ENCODE data around the gene TPSD1. TPM values are rescaled to one million over a fixed set of nuclear protein-coding genes. Genes with fewer than 3 reads are reported as not detected.

Gene TPSD1
- polyA plus RNA-seq, 1 of the 3 experiments (the other 2 are of a cell fraction) = not detected

DNA sequence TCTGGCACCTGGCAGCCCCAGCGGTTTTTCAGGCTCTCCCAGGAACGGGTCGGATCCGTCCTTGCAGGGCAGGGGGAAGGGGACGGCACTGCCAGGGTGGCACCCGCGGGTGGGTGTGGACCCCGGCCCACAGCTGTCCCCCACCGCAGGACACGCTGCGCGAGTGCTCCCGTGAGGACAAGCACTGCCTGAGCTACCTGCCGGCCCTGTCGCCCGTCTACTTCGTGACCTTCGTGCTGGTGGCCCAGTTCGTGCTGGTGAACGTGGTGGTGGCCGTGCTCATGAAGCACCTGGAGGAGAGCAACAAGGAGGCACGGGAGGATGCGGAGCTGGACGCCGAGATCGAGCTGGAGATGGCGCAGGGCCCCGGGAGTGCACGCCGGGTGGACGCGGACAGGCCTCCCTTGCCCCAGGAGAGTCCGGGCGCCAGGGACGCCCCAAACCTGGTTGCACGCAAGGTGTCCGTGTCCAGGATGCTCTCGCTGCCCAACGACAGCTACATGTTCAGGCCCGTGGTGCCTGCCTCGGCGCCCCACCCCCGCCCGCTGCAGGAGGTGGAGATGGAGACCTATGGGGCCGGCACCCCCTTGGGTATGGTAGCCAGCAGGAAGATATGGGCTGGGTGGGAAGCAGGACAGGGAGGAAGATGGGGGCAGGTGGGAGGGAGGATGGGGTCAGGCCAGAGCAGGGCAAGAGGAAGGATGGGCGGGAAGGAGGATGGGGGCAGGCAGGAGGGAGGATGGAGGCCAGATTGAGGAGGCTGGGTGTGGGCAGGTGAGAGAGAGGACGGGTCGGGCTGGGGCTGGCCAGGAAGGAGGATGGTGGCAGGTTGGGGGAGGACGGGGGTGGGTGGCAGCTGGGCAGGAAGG lies 37.6 kb upstream of the TPSD1 start:
- Histone ChIP-seq H3F3A (replicated peaks; ENCODE audit: insufficient read depth) (no peaks in the 10 kb centered on the region), H3K79me2 (ENCODE audit: insufficient read depth) (no peaks in the 10 kb centered on the region), H3K4me3 (ENCODE audit: low read depth in 2 of 2, low read length in 1 of 2) (no peak overlapping the region), H4K20me1 (ENCODE audit: insufficient read depth) (0 out of 2 replicates have a peak, but pooled peaks cover 8% of the 10 kb centered on the region), H3K4me2 (no peak overlapping the region), H3K9me2 (no peaks in the 10 kb centered on the region), H3K4me1 (ENCODE audit: control insufficient read depth in 1 of 2, insufficient read depth in 2 of 2, low read depth in 1 of 2, low read length in 1 of 2) (no peaks in the 10 kb centered on the region), H3K9me3 (no peaks in the 10 kb centered on the region), H3K9ac (no peak overlapping the region), H3K27me3 (ENCODE audit: insufficient read depth) (peaks cover 98% of the 10 kb centered on the region), H3K27ac (ENCODE audit: low read depth in 2 of 2, low read length in 1 of 2) (no peak overlapping the region), H2AFZ (ENCODE audit: low read depth) (no peak overlapping the region), H3K36me3 (replicated peaks in 1 of 2; ENCODE audit: control insufficient read depth in 1 of 2, insufficient read depth in 2 of 2, low read length in 1 of 2) (no peaks in the 10 kb centered on the region)
- no peak for DNase-seq
- 30% methylated on average over 29 of the region's 49 CpGs for WGBS (ENCODE audit: low lambda C conversion rate)
- ChIA-PET POLR2A (interaction anchor here (1.2 kb wide), 1 partner anchor 430 kb away, joined by 3 read pairs; the partner anchor contains the start of genes CHTF18 and RPUSD1), CTCF (interaction anchor here (0.8 to 1.9 kb wide), 5 partner anchors 9 to 528 kb away, joined by 3 to 5 read pairs (median 4); no protein-coding TSS in a partner anchor)
- TF ChIP-seq CTCF (IDR thresholded peaks at IDR 0.05) = no peak
- TF ChIP-seq GABPA (IDR thresholded peaks at IDR 0.05; ENCODE audit: low read depth) = no peak
- TF ChIP-seq MAX (IDR thresholded peaks at IDR 0.05; ENCODE audit: low read depth) = no peak
- TF ChIP-seq POLR2AphosphoS5 (IDR thresholded peaks at IDR 0.05; ENCODE audit: low read depth, low read length) = no peak
- TF ChIP-seq RAD21 (IDR thresholded peaks at IDR 0.05; ENCODE audit: low read length) = no peak
- TF ChIP-seq, protein P1, sequence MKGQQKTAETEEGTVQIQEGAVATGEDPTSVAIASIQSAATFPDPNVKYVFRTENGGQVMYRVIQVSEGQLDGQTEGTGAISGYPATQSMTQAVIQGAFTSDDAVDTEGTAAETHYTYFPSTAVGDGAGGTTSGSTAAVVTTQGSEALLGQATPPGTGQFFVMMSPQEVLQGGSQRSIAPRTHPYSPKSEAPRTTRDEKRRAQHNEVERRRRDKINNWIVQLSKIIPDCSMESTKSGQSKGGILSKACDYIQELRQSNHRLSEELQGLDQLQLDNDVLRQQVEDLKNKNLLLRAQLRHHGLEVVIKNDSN (IDR thresholded peaks at IDR 0.05; ENCODE audit: borderline replicate concordance, low read depth) = no peak
- no peak for TF ChIP-seq MXI1 (IDR thresholded peaks at IDR 0.05; ENCODE audit: low read depth, low read length)
- no peak for TF ChIP-seq FOXJ3 (CRISPR knock-in tag; IDR thresholded peaks at IDR 0.05)
- no peak for TF ChIP-seq TAF1 (IDR thresholded peaks at IDR 0.05; ENCODE audit: borderline replicate concordance, low read depth, low read length)
- TF ChIP-seq RFX5 (IDR thresholded peaks at IDR 0.05; ENCODE audit: low read length) = no peak
- TF ChIP-seq FOSL2 (IDR thresholded peaks at IDR 0.05; ENCODE audit: borderline replicate concordance, low read depth) = no peak
- TF ChIP-seq FOXM1 (IDR thresholded peaks at IDR 0.05; ENCODE audit: low read depth) = no peak
- TF ChIP-seq ELF1 (IDR thresholded peaks at IDR 0.05) = no peak
- TF ChIP-seq, protein P2, sequence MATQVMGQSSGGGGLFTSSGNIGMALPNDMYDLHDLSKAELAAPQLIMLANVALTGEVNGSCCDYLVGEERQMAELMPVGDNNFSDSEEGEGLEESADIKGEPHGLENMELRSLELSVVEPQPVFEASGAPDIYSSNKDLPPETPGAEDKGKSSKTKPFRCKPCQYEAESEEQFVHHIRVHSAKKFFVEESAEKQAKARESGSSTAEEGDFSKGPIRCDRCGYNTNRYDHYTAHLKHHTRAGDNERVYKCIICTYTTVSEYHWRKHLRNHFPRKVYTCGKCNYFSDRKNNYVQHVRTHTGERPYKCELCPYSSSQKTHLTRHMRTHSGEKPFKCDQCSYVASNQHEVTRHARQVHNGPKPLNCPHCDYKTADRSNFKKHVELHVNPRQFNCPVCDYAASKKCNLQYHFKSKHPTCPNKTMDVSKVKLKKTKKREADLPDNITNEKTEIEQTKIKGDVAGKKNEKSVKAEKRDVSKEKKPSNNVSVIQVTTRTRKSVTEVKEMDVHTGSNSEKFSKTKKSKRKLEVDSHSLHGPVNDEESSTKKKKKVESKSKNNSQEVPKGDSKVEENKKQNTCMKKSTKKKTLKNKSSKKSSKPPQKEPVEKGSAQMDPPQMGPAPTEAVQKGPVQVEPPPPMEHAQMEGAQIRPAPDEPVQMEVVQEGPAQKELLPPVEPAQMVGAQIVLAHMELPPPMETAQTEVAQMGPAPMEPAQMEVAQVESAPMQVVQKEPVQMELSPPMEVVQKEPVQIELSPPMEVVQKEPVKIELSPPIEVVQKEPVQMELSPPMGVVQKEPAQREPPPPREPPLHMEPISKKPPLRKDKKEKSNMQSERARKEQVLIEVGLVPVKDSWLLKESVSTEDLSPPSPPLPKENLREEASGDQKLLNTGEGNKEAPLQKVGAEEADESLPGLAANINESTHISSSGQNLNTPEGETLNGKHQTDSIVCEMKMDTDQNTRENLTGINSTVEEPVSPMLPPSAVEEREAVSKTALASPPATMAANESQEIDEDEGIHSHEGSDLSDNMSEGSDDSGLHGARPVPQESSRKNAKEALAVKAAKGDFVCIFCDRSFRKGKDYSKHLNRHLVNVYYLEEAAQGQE (IDR thresholded peaks at IDR 0.05; ENCODE audit: low read depth, low read length) = no peak
- no peak for TF ChIP-seq IRF3 (IDR thresholded peaks at IDR 0.05; ENCODE audit: low read depth, low read length)
- TF ChIP-seq EZH2phosphoT487 (IDR thresholded peaks at IDR 0.05; ENCODE audit: borderline replicate concordance, low read depth) = no peak
